Measurements from ENCODE around the gene SPOCK1. TPM values are rescaled to one million over a fixed set of nuclear protein-coding genes. Genes with fewer than 3 reads are reported as not detected.

The SPOCK1 gene
- total and polyA plus RNA-seq, 2 experiments from 2014 or later, result 5.6 to 10.1 TPM

DNA sequence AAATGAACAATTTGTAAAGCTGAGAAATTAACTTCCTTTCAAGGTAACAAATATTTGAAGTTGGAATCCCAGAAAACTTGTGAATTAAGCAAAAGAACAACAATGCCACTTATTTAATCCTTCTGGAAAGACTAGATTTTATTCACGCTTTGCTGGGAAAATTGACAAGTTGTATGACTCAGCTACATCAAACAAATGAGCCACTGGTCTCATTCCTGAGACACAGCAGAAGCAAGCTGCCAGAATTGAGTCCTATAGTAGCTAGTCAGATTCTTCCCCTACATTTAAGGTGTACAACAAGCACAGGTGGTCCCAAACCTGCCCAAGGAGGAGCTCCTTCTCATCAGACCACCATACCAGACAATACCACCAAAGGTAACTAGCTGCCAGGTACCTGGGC is 280.7 kb downstream of the SPOCK1 start:
- Histone ChIP-seq H3K4me2 (no peak overlapping the region), H2AFZ (no peak overlapping the region), H3K4me3 (no peak overlapping the region), H3K9me3 (ENCODE audit: low read depth) (no peaks in the 10 kb centered on the region), H4K20me1 (ENCODE audit: insufficient read depth, poor library complexity, severe bottlenecking) (no peaks in the 10 kb centered on the region), H3K27me3 (no peaks in the 10 kb centered on the region), H3K79me2 (no peaks in the 10 kb centered on the region), H3K36me3 (replicated peaks; ENCODE audit: insufficient read depth, low read depth) (no peaks in the 10 kb centered on the region), H3K4me1 (ENCODE audit: insufficient read depth) (peaks cover 7% of the 10 kb centered on the region), H3K9me2 (replicated peaks; ENCODE audit: insufficient read depth) (no peaks in the 10 kb centered on the region), H3K27ac (no peak overlapping the region)
- no peak for DNase-seq (ENCODE audit: low spot score)
- 0% methylated on average over 1 of the region's 1 CpG for WGBS (ENCODE audit: low lambda C conversion rate, missing lambda C conversion rate)
- TF ChIP-seq, protein P1, sequence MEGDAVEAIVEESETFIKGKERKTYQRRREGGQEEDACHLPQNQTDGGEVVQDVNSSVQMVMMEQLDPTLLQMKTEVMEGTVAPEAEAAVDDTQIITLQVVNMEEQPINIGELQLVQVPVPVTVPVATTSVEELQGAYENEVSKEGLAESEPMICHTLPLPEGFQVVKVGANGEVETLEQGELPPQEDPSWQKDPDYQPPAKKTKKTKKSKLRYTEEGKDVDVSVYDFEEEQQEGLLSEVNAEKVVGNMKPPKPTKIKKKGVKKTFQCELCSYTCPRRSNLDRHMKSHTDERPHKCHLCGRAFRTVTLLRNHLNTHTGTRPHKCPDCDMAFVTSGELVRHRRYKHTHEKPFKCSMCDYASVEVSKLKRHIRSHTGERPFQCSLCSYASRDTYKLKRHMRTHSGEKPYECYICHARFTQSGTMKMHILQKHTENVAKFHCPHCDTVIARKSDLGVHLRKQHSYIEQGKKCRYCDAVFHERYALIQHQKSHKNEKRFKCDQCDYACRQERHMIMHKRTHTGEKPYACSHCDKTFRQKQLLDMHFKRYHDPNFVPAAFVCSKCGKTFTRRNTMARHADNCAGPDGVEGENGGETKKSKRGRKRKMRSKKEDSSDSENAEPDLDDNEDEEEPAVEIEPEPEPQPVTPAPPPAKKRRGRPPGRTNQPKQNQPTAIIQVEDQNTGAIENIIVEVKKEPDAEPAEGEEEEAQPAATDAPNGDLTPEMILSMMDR (IDR thresholded peaks at IDR 0.05; ENCODE audit: poor library complexity), result no peak
- TF ChIP-seq EZH2 (IDR thresholded peaks at IDR 0.05; ENCODE audit: borderline replicate concordance) (no peak), EZH2phosphoT487 (IDR thresholded peaks at IDR 0.05; ENCODE audit: low read depth, severe bottlenecking, unreplicated experiment) (no peak)

DNA sequence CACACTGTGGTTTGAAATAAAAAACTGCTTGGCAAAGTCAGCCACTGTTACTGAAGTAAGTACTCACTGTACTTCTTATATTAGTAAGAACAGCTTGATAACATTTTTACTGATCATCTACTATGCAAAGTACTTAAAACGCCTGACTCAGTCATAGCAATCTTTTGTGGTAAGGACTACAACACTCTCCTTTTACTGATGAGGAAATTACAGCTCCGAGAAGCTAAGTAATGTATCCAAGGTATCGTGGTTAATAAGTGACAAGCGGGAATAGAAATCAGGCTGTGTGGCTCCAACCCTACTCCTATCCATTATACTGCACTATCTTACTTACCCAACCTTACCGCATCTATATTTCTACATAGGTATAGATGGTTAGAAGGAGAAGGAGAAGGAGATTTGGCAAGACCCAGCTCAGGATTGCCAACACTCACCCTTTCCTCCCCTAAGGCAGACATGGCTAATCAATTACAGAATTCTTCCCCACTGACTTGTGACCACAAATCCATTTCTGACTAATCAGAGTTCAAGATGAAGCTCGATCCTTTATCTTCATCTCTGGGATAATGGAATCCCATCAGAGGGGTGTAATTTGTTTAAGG is 281.4 kb downstream of the SPOCK1 start:
- no peaks in the 10 kb centered on the region for H3K36me3 ChIP-seq (replicated peaks; ENCODE audit: insufficient read depth, low read depth)
- H3K27me3 ChIP-seq, result no peaks in the 10 kb centered on the region
- H3K27ac ChIP-seq, result no peak overlapping the region
- DNase-seq (ENCODE audit: low spot score), result no peak
- no peaks in the 10 kb centered on the region for H3K9me3 ChIP-seq (ENCODE audit: low read depth)
- H2AFZ ChIP-seq, result no peak overlapping the region
- TF ChIP-seq EZH2phosphoT487 (IDR thresholded peaks at IDR 0.05; ENCODE audit: low read depth, severe bottlenecking, unreplicated experiment) (no peak), EZH2 (IDR thresholded peaks at IDR 0.05; ENCODE audit: borderline replicate concordance) (no peak)
- TF ChIP-seq, protein P1 (IDR thresholded peaks at IDR 0.05; ENCODE audit: poor library complexity), result no peak
- H3K4me1 ChIP-seq (ENCODE audit: insufficient read depth), result peaks cover 7% of the 10 kb centered on the region
- H3K9me2 ChIP-seq (replicated peaks; ENCODE audit: insufficient read depth), result no peaks in the 10 kb centered on the region
- no peaks in the 10 kb centered on the region for H3K79me2 ChIP-seq
- 80% methylated on average over 6 of the region's 6 CpGs for WGBS (ENCODE audit: low lambda C conversion rate, missing lambda C conversion rate)
- H3K4me2 ChIP-seq, result no peak overlapping the region
- no peaks in the 10 kb centered on the region for H4K20me1 ChIP-seq (ENCODE audit: insufficient read depth, poor library complexity, severe bottlenecking)
- no peak overlapping the region for H3K4me3 ChIP-seq

DNA sequence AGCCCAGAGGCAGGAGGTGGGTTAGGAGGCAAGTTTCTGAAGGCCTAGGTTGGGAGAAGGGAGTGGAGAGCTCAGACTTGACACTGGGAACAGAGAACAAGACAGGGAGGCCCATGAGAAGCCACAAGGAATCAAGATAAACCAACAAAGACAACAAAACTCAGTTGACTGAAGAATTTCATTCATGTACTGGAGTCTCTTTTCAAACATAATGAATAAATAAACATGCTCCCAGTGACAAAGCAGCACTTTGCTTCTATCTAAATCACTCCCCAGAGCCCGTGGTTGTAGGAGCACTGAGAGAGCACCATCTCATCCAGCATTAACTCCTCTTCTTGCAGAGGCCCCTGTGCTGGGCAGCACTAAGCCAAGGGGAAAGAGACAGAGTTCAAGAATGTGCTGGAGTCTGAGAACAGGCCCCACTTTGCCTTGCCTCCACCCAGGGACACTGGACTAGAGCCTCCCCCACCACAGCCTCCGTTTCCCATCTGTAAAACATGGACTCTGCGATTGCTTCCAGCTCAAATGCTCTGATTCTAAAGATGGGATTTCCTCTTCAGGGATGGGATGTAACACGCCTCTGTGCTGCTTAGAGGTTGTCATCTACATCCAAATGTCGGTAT is 282.0 kb downstream of the SPOCK1 start:
- Histone ChIP-seq H3K36me3 (replicated peaks; ENCODE audit: insufficient read depth, low read depth) (no peaks in the 10 kb centered on the region), H3K4me1 (ENCODE audit: insufficient read depth) (peaks cover 7% of the 10 kb centered on the region), H2AFZ (no peak overlapping the region), H3K79me2 (no peaks in the 10 kb centered on the region), H4K20me1 (ENCODE audit: insufficient read depth, poor library complexity, severe bottlenecking) (no peaks in the 10 kb centered on the region), H3K9me2 (replicated peaks; ENCODE audit: insufficient read depth) (no peaks in the 10 kb centered on the region), H3K4me3 (no peak overlapping the region), H3K27ac (no peak overlapping the region), H3K9me3 (ENCODE audit: low read depth) (no peaks in the 10 kb centered on the region), H3K27me3 (no peaks in the 10 kb centered on the region), H3K4me2 (no peak overlapping the region)
- 86% methylated on average over 5 of the region's 5 CpGs for WGBS (ENCODE audit: low lambda C conversion rate, missing lambda C conversion rate)
- no peak for DNase-seq (ENCODE audit: low spot score)
- TF ChIP-seq EZH2 (IDR thresholded peaks at IDR 0.05; ENCODE audit: borderline replicate concordance) (no peak), EZH2phosphoT487 (IDR thresholded peaks at IDR 0.05; ENCODE audit: low read depth, severe bottlenecking, unreplicated experiment) (no peak)
- TF ChIP-seq, protein P1 (IDR thresholded peaks at IDR 0.05; ENCODE audit: poor library complexity), result no peak

All from hepatocyte (in vitro differentiated cells).